B cell (primary cell): Measurements from ENCODE around the gene ACY1. TPM values are rescaled to one million over a fixed set of nuclear protein-coding genes. Genes with fewer than 3 reads are reported as not detected.
A peak's percentile ranks its signal among the peaks of the same experiment; 100 is the strongest.

Experiments
- ATAC-seq: fragments of 200-7000 bp; cut with Tn5 transposase; one replicate; pipeline ENCODE4 v1.10.0; 2021; ENCODE audit warnings: low read depth, mild to moderate bottlenecking, moderate number of reproducible peaks, moderate library complexity
- CTCF ChIA-PET: fragments of 350-600 bp; sonication (Branson Sonifier 250); formaldehyde crosslinking; loops from one replicate; lab custom pipeline; 2021; ENCODE audit warnings: antibody characterized with exemption, inconsistent platforms; lab: Charles Lee
- POLR2A ChIA-PET: fragments of 350-600 bp; sonication (Branson Sonifier 250); formaldehyde crosslinking; loops from one replicate; lab custom pipeline; 2021; ENCODE audit warnings: antibody characterized with exemption; lab: Charles Lee
- DNase-seq: peaks from one replicate; pipeline ENCODE4 v3.0.0; 2013
- H2AFZ ChIP-seq: 2 replicates; pipeline ENCODE4 v1.6.1; 2012; ENCODE audit warnings: mild to moderate bottlenecking, low read depth, low read length; ENCODE audit not compliant: insufficient read depth, poor library complexity, severe bottlenecking
- H3K27ac ChIP-seq, 2 donors: 1 replicate in 1 of 2; 2 replicates in 1 of 2; pipeline ENCODE4 v1.5.1; 2012 to 2013; ENCODE audit warnings: low read length in 2 of 2, mild to moderate bottlenecking in 2 of 2, moderate library complexity in 1 of 2
- H3K27me3 ChIP-seq, 4 experiments: fragments of 200-600 bp in 1 of 4; sonication (generic) in 1 of 4; replicated peaks in 1 of 4; 1 replicate in 2 of 4; 2 replicates in 2 of 4; pipeline versions ENCODE4 v1.6.1 to v1.7.0; 2013 to 2016; ENCODE audit warnings: low read length in 3 of 4, mild to moderate bottlenecking in 2 of 4, mixed read lengths in 1 of 4, moderate library complexity in 1 of 4; ENCODE audit not compliant: insufficient read depth in 4 of 4, control insufficient read depth in 3 of 4; ENCODE audit errors: control extremely low read depth in 1 of 4
- H3K36me3 ChIP-seq, 2 experiments: replicated peaks in 1 of 2; 1 replicate in 1 of 2; 2 replicates in 1 of 2; pipeline versions ENCODE4 v1.6.1 to v1.7.1; 2013; ENCODE audit warnings: low read length in 1 of 2; ENCODE audit not compliant: insufficient read depth in 2 of 2, control insufficient read depth in 1 of 2; ENCODE audit errors: control extremely low read depth in 1 of 2, extremely low read depth in 1 of 2
- H3K4me1 ChIP-seq, 2 donors: fragments of 200-600 bp in 1 of 2; sonication (generic) in 1 of 2; 1 replicate in 1 of 2; 2 replicates in 1 of 2; pipeline versions ENCODE4 v1.5.1 to v1.6.1; 2013 to 2017; ENCODE audit warnings: low read length in 2 of 2; ENCODE audit not compliant: control insufficient read depth in 2 of 2, insufficient read depth in 2 of 2
- H3K4me2 ChIP-seq: replicated peaks from 2 replicates; pipeline ENCODE3; 2012; ENCODE audit warnings: mild to moderate bottlenecking, low read depth, low read length; ENCODE audit not compliant: poor library complexity, severe bottlenecking
- H3K4me3 ChIP-seq, 5 experiments: fragments of 200-600 bp in 1 of 5; sonication (generic) in 1 of 5; 1 replicate in 3 of 5; 2 replicates in 2 of 5; pipeline versions ENCODE4 v1.5.1 to v1.7.0; 2011 to 2016; ENCODE audit warnings: low read length in 4 of 5, mild to moderate bottlenecking in 4 of 5, low read depth in 2 of 5, control low read depth in 1 of 5, moderate library complexity in 1 of 5; ENCODE audit not compliant: insufficient read depth in 1 of 5; ENCODE audit errors: control extremely low read depth in 1 of 5, extremely low read depth in 1 of 5
- H3K79me2 ChIP-seq: fragments of 200-600 bp; sonication (generic); one replicate; pipeline ENCODE4 v1.6.0; 2016; ENCODE audit warnings: low read length; ENCODE audit not compliant: control insufficient read depth, insufficient read depth
- H3K9ac ChIP-seq: fragments of 200-600 bp; sonication (generic); 2 replicates; pipeline ENCODE4 v1.6.1; 2017; ENCODE audit warnings: mild to moderate bottlenecking, low read length, moderate library complexity
- H3K9me3 ChIP-seq, 3 donors: one replicate each; pipeline versions ENCODE4 v1.6.1 to v1.7.1; 2013; ENCODE audit warnings: low read length in 2 of 3; ENCODE audit not compliant: control insufficient read depth in 2 of 3, insufficient read depth in 1 of 3; ENCODE audit errors: control extremely low read depth in 1 of 3
- H4K20me1 ChIP-seq: 2 replicates; pipeline ENCODE4 v1.6.0; 2012; ENCODE audit warnings: mild to moderate bottlenecking, low read length; ENCODE audit not compliant: insufficient read depth, control insufficient read depth, poor library complexity, severe bottlenecking
- H3K27ac Mint-ChIP-seq: one replicate; pipeline ENCODE4 v1.8.0; 2021; ENCODE audit warnings: mixed read lengths
- H3K27me3 Mint-ChIP-seq: one replicate; pipeline ENCODE4 v1.8.0; 2021; ENCODE audit warnings: mixed read lengths
- H3K4me1 Mint-ChIP-seq: one replicate; pipeline ENCODE4 v1.8.0; 2021; ENCODE audit warnings: mixed read lengths
- H3K4me3 Mint-ChIP-seq: one replicate; pipeline ENCODE4 v1.8.0; 2021; ENCODE audit warnings: mixed read lengths
- H3K9me3 Mint-ChIP-seq: one replicate; pipeline ENCODE4 v1.8.0; 2022; ENCODE audit warnings: mixed read lengths; ENCODE audit not compliant: insufficient read depth
- CTCF ChIP-seq: fragments of 200-600 bp; IDR thresholded peaks from one replicate; pipeline ENCODE4 v1.8.0; 2022; ENCODE audit warnings: antibody characterized with exemption, mild to moderate bottlenecking
- EZH2 ChIP-seq: IDR thresholded peaks from 2 replicates; pipeline ENCODE4 v1.6.1; 2012; ENCODE audit warnings: borderline replicate concordance, low read depth, mild to moderate bottlenecking, moderate library complexity, low read length; ENCODE audit not compliant: insufficient read depth, poor library complexity, severe bottlenecking
- WGBS: methylation state at CpG from one replicate; pipeline ENCODE4 v1.1.5; 2013; ENCODE audit warnings: missing lambda C conversion rate; ENCODE audit not compliant: insufficient coverage; 5-methylcytosine and 5-hydroxymethylcytosine counted together
- intact Hi-C: fragments of 100-400 bp; cut with micrococcal nuclease; formaldehyde crosslinking; loops from one replicate; pipeline ENCODE4 v1.10.0; 2022
- polyA plus RNA-seq: library from polyadenylated mRNA; depleted of rRNA; stranded (reverse); fragments of >200 nt; gene quantifications from 2 replicates; pipeline ENCODE4 v1.2.3, GENCODE V29; 2012
- total RNA-seq, 2 donors: library from RNA; stranded (reverse); fragments of 120-200 nt in 1 of 2; gene quantifications; 1 replicate in 1 of 2; 2 replicates in 1 of 2; pipeline versions ENCODE4 v1.2.3 to v1.2.4, GENCODE V29; 2013 to 2022

Gene ACY1
- total and polyA plus RNA-seq, 2 donors (not counting 1 experiment from before 2014, with no cell fraction given): 14.6 to 26.2 TPM

GRCh38 chr3:51944451-51945021, 38.8 kb upstream of the ACY1 start:
- Histone ChIP-seq H3K79me2 (peaks cover 15% of the 10 kb centered on the region), H3K9me3 (no peaks in the 10 kb centered on the region), H3K27ac (no peak overlapping the region), H4K20me1 (no peaks in the 10 kb centered on the region), H3K36me3 (peaks cover 0 to 3% of the 10 kb centered on the region in 2 experiments), H3K4me3 (no peak overlapping the region), H3K27me3 (no peaks in the 10 kb centered on the region), H3K4me1 (peaks cover 22 to 26% of the 10 kb centered on the region in 2 donors), H3K9ac (no peak overlapping the region), H2AFZ (no peak overlapping the region), H3K4me2 (no peak overlapping the region)
- DNase-seq: no peak
- ChIA-PET CTCF (interaction anchor here (0.8 to 1.4 kb wide), 2 partner anchors 29 to 216 kb away, joined by 3 to 4 read pairs; partner anchors contain the start of gene ABHD14B), POLR2A (no interaction called here)
- no peak for ATAC-seq
- peaks cover 31% of the 10 kb centered on the region for H3K4me1 Mint-ChIP-seq
- peak overlapping the region; percentile 15 for H3K27ac Mint-ChIP-seq
- H3K4me3 Mint-ChIP-seq: no peak overlapping the region
- intact Hi-C loops: loop anchor here (5.0 kb wide), 2 partner anchors 262 to 557 kb away; partner anchors contain the start of gene MANF
- no peaks in the 10 kb centered on the region for H3K9me3 Mint-ChIP-seq
- TF ChIP-seq EZH2 (no peak), CTCF (no peak)
- 97% methylated on average over 11 of the region's 11 CpGs for WGBS
- no peaks in the 10 kb centered on the region for H3K27me3 Mint-ChIP-seq

DNA sequence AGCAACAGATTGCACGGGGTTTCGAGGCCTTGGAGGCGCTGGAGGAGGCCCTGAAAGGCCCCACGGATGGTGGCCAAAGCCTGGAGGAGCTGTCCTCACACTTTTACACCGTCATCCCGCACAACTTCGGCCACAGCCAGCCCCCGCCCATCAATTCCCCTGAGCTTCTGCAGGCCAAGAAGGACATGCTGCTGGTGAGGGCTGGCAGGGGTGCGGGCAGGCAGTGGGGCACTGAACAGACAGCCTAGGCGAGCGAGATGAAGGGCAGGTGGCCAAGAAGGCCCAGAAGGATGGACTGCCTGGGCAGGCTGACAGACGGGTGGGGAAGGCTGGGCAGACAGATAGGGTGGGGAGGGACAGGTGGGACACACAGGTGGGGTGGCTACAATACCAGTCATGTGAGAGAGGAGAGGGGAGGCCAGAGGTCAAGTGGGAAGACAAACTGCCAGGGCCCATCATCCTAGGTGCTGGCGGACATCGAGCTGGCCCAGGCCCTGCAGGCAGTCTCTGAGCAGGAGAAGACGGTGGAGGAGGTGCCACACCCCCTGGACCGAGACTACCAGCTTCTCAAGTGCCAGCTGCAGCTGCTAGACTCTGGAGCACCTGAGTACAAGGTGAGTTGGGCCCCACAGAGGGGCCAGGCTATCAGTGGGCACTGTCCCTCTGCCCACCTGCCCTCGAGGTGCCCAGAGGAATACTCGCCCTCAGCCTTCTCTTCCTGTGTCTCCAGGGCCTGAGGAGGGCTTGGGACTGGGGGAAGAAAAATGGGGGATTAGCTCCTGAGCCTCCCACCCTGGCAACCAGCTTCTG, 38.1 kb upstream of the ACY1 start:
- H4K20me1 ChIP-seq: no peaks in the 10 kb centered on the region
- H3K4me1 Mint-ChIP-seq: peaks cover 26% of the 10 kb centered on the region
- TF ChIP-seq EZH2: no peak
- no peak for TF ChIP-seq CTCF
- ATAC-seq (no peak), DNase-seq (no peak)
- CTCF ChIA-PET: interaction anchor here (0.6 kb wide), 1 partner anchor 50 kb away, joined by 4 read pairs; the partner anchor contains the start of gene RPL29
- no peaks in the 10 kb centered on the region for H3K9me3 ChIP-seq
- intact Hi-C loops: no loop called here
- H3K27me3 Mint-ChIP-seq: no peaks in the 10 kb centered on the region
- H2AFZ ChIP-seq: no peak overlapping the region
- no peaks in the 10 kb centered on the region for H3K9me3 Mint-ChIP-seq
- no peak overlapping the region for H3K4me3 Mint-ChIP-seq
- peaks cover 22 to 26% of the 10 kb centered on the region in 2 donors for H3K4me1 ChIP-seq
- POLR2A ChIA-PET: no interaction called here
- no peaks in the 10 kb centered on the region for H3K27me3 ChIP-seq
- H3K4me2 ChIP-seq: no peak overlapping the region
- no peak overlapping the region for H3K9ac ChIP-seq
- H3K27ac Mint-ChIP-seq: no peak overlapping the region
- no peak overlapping the region for H3K4me3 ChIP-seq
- WGBS: 93% methylated on average over 16 of the region's 18 CpGs
- H3K27ac ChIP-seq: no peak overlapping the region
- H3K36me3 ChIP-seq: no peaks in the 10 kb centered on the region
- peaks cover 15% of the 10 kb centered on the region for H3K79me2 ChIP-seq
